ENCODE data around the gene CDH4.
"Not testable (repeated sequence)": the region's sequence is repeated elsewhere in the genome, so short reads cannot be mapped to it uniquely, and the experiment has no call there.

The CDH4 gene

DNA sequence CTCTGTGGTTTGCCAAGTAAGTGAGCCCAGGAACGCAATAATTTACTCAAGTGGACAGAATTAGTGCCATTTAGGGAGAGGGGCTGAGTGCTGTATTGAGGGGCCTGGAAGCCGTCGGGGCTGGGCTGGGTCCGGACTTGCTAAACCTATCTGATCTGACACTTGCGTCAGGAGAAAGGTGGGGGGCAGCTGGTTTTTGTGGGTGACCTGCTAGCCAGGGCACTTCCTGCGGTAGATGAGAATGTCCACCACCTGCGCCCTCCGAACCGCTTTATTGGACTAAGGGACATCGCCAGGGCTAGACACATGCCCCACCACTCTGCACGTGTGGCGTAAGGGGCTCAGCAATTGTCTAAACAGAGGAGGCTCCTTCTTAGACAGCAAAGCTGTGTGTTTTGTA lies 139.1 kb downstream of the CDH4 start:
- no peak for DNase-seq

DNA sequence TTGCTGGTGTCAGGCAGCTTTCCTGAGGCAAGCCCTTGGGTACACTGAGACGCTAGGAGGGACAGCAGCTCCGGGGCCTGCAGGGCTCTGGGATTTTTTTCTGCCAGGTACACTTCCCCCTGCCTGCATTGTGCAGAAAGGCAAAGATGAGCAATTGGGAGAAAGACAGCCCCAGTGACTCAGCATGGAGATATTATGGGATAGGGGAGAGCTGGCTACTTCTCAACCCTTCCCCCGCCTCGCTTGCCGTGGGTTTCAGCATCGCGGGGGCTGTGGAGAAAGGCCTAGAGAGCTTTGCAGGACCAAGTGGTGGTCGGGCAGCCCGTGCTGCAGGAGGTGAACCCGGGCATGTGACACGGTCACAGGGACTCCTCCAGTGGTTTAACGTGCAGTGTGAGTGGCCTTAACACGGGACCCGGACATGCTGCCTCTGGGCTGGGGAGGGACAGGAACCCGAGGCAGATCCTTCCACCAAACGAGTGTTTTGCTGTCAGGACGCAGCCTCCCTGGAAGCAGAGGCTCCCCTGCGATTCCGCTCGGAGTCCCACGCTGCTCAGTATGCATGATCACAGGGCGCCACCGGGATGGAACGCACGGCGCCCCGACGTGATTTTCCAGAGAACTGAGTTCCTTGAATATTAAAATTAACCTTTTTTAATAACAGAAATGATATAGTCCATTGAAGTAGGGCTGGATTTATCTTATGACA lies 139.9 kb downstream of the CDH4 start:
- DNase-seq = no peak

DNA sequence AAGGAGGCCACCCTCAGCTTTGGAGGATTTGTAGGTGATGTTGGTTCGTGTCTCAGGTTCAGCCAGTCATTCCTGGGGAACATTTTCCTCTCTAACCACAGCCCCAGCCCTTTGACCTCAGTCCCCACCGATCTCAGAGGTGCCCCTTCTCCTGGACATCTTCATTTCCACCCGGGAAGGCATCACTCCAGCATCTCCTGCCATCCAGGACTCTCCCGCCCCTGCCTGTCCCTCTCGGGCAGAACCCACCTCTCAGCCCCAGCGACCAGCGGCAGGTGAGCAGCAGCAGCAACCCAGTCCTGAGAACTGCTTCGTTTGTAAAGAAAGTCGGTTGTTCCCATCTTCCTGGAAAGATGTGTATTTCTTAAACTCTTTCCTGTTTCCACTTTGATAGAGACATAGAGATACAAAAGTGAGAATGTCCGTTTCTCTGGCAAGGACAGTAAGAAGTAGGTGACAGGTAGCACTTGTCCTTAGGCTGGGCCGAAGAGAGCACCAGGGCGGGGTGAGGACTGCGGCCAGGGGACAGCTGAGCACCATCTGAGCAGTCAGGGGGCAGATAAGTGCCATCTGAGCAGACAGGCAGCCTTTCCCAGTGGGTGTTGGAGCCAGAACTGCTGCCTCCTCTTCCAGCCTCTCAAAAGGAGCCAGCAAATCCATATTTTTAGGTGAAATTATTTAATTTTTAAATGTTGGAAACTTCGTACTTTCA lies 142.2 kb downstream of the CDH4 start:
- no peak for DNase-seq

DNA sequence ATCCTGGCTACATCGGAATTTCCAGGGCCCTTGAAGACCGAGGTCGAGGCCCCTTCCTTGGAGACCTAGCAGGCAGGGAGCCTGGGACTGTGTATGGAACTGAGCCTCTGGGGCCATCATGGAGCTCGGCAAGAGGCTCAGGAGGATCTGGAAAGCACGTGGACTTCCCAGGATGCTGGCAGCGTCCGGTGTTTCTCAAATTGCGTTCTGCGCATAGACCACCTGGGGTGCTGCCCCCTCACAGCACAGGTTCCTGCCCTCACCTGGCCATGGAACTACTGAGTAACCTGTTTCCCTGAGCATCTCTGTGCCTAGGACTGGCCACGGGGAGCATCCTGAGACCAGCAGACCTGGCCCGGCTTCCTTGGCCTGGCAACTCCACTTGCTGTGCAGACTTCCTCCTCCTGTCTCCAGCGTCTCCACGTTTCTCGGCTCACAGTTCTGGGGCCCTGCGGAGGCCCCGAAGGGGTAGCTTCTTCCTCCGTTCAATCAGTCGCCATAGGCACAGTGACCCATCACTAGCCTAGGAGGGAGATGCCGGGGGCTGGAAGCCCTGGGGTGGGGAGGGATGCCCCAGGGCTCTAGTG lies 144.3 kb downstream of the CDH4 start:
- DNase-seq = no peak

DNA sequence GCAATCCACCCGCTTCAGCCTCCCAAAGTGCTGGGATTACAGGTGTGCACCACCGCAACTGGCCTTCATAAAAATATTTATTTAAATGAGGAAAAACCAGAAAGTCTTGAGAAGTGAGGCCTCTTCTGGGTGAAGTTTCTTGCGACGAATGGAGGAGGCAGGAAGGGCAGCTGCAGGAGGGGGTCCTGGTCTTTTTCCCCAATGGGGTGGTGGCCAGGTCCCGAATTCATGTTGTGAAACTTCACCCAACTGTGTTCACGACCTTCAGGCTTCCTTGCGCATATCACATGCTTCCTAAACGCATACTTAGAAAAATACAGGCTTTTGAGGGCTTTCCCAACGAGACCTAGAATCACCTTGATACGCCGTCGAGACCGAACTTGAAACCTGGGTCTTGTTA lies 145.1 kb downstream of the CDH4 start:
- no peak for DNase-seq

DNA sequence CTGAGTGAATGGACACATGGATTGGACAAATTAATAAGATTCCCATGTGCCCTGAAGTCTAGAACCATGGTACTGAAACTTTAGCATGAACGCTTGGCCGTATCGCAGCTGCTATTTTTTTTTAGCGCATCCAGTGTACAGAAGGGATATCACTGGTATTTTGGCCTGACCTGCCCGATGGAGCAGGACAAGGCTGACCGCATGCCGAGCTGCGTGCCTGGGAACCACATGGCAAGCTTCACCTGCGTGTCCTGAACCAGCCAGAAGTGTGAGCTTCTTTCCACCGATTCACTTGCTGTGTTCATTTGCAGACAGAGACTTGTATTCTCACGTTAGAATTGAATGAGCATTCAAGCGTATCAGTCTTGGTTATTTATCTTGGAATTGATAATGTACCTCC lies 145.7 kb downstream of the CDH4 start:
- DNase-seq = no peak

DNA sequence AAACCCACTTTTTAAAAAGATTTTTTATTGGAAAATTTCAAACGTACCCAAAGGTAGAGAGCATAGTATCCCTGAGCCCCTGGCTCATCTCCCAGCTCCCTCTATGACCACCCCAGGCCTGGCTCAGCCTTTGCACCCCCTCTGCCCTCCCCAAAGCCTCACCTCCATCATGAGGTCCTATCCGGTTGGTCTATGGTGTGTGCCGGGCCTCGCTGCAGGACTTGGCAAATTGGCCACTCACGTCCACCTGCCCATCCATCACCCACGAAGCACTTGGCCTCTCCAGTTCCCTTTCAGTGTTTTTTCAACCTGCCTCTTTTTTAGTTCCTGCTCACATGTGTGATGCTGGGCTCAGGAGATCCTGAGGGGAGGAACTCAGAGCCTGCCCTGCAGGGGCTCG lies 147.4 kb downstream of the CDH4 start:
- no peak for DNase-seq

DNA sequence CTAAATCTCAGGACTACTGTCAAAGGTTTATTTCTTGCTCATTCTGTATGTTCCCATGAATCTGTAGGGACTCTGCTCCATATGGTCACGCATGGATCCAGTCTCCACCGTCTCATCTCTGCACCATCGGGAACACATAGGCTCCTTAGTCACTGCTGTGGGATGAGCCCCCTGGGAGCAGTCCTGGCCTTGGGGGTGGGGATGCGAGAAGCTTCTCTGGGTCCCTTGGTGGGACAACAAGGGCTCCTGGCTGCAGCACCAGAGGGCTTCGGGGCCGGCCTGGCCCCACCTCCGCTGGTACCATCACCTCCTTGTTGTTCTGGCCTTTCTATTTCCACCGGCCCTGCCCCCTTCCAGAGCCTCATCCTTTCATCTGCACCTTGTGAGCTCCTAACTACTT lies 148.4 kb downstream of the CDH4 start:
- DNase-seq = no peak

DNA sequence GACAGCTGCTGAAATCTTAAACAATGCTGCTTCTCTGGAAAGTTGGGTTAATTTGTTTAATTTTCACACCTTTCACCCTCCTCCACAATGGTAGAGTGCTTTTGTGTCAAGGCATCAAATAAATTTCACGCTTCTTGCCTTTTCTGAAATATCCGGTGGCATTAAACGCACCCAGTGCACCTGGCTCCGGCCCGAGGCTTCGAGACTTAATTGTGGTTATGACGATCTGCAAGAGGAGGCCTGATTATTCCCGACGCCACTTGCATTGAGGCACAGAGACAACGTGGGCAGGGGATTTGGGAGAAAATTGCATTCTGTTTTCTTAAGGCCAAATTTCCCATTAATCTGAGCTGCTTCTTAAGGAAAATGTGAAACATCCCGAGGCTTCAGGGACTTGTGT lies 152.2 kb downstream of the CDH4 start:
- DNase-seq = peak; percentile 65

DNA sequence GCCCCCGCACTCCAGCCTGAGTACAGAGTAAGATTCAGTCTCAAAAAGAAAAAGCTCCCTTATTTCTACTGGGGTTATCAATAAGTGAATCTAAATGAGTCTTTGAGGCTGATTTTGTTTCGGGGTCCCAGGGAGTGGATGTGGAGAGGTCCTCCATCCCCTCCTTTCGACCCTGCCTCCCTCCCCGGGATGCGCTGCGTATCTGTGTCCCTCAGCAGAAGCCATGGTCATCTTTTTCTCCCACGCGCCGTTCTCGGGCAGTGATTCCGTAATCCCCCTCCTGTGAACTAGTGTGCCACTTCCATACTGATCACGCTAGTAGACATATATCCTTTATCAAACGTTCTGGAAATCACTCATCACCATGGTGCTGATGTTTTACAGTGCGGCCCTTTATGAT lies 152.9 kb downstream of the CDH4 start:
- no peak for DNase-seq

DNA sequence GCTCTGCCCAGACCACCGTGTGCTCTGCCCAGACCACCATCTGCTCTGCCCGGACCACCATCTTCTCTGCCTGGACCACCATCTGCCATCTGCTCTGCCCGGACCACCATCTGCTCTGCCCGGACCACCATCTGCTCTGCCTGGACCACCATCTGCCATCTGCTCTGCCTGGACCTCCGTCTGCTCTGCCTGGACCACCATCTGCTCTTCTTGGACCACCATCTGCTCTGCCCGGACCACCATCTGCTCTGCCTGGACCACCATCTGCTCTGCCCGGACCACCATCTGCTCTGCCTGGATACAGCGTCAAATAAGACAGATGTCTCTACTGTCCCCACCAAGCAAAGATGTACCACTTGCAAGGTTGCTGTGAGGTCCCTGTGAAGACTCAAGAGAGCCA lies 154.7 kb downstream of the CDH4 start:
- DNase-seq = not testable (repeated sequence)

DNA sequence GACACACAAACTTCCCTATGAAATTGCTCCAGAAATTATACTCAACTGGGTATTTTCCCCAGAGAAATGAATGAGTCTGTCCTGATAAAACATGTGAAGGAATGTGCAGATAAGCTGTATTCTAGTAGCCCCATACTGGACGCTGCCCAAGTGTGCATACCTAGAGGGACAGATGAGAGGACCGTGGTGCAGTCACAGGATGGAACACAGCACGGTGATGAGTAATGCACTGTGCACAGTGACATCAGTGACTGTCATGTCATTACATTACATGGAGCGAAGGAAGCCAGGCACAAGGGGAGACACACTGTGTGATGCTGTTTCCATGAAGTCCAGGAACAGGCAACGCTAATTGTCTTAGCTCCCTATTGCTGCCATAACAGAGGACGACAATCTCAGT lies 155.5 kb downstream of the CDH4 start:
- DNase-seq = no peak

DNA sequence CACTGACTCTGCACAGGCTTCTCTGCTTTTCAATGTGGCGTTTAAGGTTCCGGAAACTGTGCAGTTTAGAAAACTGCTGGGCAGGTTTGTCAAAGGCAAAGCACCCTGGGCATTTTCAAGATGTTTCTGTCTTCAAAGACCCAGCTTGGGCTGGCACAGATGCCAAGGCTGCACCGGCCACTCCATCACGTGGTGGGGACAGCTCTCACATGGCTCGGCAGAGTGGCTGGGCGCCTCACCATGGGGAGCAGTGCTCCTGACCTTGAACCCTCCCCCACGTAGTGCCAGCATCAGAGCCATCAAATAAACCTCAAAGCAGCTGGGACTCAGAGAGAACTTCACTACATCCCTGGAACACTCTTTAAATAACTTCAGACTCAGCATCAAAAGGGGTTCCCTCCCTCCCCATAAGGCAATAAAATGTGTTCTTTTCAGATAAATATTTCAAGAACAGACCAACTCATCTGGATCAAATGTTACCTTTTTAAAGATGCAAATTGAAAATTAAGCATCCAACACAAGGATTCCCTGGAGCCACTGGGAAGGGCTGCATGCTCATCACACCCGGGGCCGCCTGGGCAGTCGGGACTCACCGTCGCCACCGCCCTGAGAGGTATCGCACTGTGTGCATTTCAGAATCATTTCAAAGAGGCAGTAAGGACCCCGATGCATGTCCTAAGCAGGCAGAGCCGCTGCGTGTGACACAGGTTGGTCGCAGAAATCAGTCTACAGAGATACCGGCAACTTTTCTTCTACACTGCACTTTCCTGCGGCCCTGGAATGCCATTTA lies 157.1 kb downstream of the CDH4 start:
- no peak for DNase-seq

DNA sequence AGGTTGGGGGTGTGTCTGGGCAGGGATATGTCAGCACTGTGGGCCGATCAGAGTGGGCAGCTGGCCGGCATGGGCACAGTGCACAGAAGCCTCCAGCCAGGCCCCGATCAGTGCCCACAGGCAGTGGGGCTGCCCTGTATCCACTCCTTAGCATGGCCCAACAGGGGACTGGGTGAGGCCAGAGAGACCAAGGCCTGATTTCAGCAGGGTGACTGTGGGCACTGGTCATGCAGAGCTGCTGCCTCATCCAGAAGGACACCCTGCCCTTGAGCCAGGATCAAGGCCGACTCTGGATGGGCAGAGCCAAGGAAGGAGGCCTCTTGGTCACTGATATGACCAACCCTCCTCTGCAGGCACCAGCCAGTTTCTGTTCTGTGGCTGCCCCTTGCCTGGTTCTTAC lies 159.7 kb downstream of the CDH4 start:
- no peak for DNase-seq

DNA sequence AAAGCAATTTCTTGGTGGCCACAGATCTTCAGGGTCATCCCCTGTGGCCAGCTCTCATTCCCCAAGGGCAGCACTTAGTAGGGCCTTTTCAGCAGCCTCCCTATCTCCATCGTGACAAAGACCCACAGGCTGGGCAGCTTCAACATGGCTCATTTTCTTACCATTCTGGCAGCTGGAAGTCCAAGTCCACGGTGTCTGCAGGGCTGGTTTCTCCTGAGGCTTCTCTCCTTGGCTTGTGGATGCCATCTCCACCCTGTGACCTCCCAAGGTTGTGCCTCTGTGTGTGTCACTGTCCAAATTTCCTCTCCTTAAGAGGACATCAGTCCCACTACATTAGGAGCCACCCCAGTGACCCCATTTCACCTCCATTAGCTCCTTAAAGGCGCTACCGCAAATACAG lies 161.7 kb downstream of the CDH4 start:
- DNase-seq = no peak

DNA sequence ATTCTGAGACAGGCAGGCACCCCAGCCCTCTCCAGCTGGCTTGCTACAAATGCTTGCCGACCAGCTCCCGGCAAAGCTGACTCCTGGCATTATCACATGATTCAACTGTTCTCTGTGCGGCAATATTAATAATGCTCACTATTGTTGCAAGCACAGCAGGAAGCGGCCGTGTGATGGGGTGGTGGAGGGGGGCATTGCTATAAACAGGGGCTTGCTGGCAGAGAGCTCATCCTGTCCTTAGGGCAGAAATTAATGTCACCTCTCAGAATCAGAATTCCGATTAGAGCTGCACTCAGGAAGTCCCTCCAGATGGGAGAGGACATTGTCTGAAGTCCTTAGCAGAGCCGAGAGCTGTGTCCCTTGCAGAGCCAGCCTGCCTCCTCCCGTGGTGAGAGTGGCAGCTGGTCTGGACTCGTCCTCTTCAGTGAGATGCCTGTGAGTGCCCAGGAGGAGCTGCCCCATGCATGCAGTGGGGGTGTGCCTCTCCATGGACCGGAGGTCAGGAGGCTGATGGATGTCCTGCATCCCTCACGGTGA lies 162.5 kb downstream of the CDH4 start:
- DNase-seq = peak; percentile 78

DNA sequence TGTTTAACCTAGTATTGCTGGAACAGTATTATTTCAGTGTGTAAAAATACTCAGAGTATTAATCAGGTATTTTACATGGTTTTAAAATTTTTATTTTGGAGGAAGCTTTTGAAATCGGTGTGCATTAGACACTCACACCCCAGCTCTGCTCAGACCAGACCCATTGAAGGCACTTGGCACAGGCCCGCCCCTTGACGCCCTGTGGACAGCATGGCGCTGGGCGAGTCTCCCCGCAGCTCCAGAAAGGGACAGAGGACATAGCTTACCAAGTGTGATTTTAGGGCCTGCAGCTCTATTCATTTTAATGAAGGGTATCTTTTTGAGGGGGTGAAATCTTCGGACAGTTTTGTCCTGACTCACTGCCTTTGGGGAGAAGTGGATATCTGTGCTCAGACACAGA lies 164.5 kb downstream of the CDH4 start:
- no peak for DNase-seq

DNA sequence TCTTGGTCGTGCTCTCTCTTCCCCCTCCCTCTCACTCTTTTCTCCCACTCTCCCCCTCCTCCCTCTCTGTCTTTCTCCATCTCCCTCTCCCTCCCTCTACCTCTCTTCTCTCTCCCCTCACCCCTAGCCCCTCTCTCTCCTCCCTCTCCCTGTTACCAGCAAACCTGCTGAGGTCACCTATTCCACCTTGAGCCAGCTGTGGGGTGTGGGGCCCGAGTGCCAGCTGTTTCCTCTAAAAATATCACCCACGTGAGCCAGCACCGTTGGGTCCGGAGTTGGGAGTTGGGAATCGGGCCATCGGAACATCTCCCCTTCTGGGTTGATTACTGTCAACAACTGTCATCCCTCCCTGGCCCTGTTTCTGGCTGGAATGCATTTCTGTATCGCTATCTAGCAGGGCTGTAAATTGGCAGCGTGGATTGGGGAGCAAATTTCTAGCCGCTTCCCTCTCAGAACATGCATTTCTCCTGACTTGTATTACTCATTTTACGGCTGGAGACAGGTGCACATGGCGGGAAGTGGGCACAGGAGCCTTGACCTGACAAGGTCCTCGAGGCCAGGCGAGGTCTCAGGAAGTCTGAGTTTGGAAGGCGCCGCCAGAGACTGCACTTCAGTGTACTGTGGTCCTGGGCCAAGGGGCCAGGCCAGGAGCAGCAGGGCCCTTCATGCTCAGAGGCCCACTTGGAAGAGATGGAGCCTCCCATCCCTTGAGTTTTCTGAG lies 165.3 kb downstream of the CDH4 start:
- no peak for DNase-seq

DNA sequence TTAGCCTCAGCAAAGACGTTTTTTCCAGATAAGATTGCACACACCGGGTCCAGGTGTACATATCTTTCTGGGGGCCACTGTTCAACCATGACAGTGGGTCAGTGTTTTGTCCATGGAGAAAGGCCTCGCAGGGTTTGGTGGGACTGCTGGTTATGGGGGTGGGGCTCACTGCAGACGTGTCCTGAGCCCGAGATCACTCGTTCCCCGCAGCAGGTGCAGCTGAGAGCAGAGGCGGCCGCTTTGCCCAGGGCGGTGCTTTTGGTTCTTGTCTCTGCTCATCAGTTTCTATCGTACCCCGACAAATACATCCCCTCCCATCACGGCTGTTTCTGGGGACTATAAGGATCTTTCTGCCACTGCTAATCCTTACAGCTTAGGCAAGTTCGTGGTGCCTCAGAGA lies 166.9 kb downstream of the CDH4 start:
- no peak for DNase-seq

DNA sequence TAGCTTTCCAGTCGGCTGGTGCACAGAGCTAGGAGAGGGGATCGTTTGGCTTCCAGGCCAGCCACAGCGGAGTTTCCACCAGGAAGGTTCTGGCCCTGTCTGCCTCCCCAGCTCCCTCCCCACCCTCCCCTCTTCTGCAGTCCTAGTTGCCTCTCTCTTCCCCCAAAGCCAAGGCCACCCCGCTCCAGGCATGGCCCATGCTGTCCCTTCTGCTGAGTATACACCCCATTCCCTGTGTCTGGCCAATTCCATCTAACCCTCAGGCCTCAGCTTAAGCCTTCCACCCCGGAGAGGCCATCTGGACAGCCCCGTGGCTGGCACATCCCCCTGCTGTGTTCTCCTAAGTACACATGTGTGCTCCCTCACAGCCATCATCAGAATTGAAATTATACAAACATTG lies 167.4 kb downstream of the CDH4 start:
- DNase-seq = no peak

DNA sequence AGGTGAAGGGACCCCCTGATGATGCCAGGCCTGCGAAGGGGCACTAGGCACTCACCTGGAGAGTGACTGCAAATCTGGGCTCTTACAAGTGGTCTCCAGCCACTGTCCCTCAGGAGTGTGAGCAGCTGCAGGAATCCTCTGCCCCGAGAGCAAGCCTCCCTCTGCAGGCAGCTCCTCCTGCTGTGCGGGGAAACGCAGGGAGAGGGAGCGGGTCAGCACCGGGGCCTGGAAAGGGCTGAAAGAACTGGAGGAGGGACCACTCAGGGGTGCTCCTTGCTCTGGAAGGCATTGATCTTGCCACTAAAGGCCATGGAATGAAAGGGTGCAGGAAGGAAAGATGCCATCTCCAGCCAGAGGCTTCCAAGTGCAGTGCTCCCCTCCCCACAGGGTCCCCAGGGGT lies 168.0 kb downstream of the CDH4 start:
- no peak for DNase-seq

DNA sequence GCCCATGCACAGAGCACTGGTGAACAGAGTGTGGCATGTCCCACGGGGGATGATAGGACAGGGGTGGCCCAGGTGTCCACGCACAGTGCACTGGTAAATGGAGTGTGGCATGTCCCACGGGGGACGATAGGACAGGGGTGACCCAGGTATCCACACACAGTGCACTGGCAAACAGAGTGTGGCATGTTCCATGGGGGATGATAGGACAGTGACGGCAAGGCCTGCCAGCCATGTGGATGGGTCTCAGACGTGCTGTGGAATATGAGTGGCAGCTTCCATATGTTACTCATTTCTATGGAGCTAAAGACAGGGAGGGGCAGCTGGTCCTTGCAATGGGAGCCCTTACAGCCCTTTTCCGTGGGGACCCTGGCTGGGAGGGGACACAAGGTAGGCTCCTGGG lies 168.7 kb downstream of the CDH4 start:
- no peak for DNase-seq

All from eye (tissue), 1 donor.